Measurements from ENCODE around the gene ROBO2. TPM values are rescaled to one million over a fixed set of nuclear protein-coding genes. Genes with fewer than 3 reads are reported as not detected.

ROBO2 gene
- total RNA-seq, 4 donors from 2014 or later = under 0.01 to 2.9 (median 1.0) TPM

DNA sequence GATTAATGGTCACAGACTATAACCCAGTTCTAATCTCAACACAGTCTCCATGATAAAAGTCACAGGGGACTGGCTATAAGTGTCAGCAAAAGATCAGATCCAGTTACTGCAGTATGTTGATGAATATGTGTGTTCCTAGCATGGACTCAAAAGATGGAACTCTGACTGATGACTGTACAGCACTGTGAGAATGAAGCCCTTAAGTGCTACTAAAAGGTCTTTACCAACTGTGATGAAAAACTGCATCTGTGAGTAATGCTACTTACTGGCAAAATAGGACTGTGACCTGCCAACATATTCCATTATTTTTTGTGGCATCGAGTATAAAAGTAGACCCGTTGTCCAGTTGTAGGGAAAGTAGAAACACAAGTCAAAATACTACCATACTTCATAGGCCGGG, 284.2 kb downstream of the ROBO2 start:
- Histone ChIP-seq H3K36me3 (no peaks in the 10 kb centered on the region), H3K27ac (no peak overlapping the region), H3K4me3 (no peak overlapping the region), H3K4me1 (peaks cover 0 to 3% (median 0%) of the 10 kb centered on the region in 3 donors), H3K9me3 (no peaks in the 10 kb centered on the region), H3K27me3 (no peaks in the 10 kb centered on the region)
- ATAC-seq = no peak
- no peak for TF ChIP-seq POLR2A (IDR thresholded peaks at IDR 0.05)
- TF ChIP-seq, protein P1, sequence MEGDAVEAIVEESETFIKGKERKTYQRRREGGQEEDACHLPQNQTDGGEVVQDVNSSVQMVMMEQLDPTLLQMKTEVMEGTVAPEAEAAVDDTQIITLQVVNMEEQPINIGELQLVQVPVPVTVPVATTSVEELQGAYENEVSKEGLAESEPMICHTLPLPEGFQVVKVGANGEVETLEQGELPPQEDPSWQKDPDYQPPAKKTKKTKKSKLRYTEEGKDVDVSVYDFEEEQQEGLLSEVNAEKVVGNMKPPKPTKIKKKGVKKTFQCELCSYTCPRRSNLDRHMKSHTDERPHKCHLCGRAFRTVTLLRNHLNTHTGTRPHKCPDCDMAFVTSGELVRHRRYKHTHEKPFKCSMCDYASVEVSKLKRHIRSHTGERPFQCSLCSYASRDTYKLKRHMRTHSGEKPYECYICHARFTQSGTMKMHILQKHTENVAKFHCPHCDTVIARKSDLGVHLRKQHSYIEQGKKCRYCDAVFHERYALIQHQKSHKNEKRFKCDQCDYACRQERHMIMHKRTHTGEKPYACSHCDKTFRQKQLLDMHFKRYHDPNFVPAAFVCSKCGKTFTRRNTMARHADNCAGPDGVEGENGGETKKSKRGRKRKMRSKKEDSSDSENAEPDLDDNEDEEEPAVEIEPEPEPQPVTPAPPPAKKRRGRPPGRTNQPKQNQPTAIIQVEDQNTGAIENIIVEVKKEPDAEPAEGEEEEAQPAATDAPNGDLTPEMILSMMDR (IDR thresholded peaks at IDR 0.05) = no peak
- no peak for TF ChIP-seq EP300 (IDR thresholded peaks at IDR 0.05)
- TF ChIP-seq POLR2AphosphoS5 (IDR thresholded peaks at IDR 0.05) = no peak
- WGBS, 2 donors (ENCODE audit: low coverage in 1 of 2) = 94% methylated on average over 3 of the region's 3 CpGs; no CpG with 5 or more reads in 1 of the 2 donors

DNA sequence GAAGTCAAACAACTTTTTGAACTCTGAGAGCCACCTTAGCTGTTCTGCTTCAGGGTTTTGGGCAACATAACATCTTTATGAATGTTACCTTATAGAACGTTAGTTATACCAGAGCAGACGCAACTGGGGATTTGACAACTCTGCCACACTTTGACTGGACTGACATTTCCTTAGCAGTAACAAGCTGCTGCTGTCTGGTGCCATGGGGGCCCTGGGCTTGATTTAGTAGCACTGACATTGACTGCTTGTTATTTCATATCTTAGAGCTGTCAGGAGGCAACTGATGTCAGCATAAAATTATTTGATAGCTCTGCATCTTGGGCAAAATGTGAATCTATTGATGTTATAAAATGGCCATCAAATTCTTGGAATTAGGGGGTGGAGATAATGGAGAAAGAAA, 285.4 kb downstream of the ROBO2 start:
- no peak for ATAC-seq
- WGBS, 2 donors (ENCODE audit: low coverage in 1 of 2) = 88 to 100% methylated on average over 2 of the region's 2 CpGs
- H3K9me3 ChIP-seq = no peaks in the 10 kb centered on the region
- no peaks in the 10 kb centered on the region for H3K27me3 ChIP-seq
- no peak overlapping the region for H3K4me3 ChIP-seq
- H3K36me3 ChIP-seq = no peaks in the 10 kb centered on the region
- peaks cover 0 to 7% (median 0%) of the 10 kb centered on the region in 3 donors for H3K4me1 ChIP-seq
- TF ChIP-seq POLR2A (IDR thresholded peaks at IDR 0.05) (no peak), POLR2AphosphoS5 (IDR thresholded peaks at IDR 0.05) (no peak), EP300 (IDR thresholded peaks at IDR 0.05) (no peak)
- TF ChIP-seq, protein P1 (IDR thresholded peaks at IDR 0.05) = no peak
- no peak overlapping the region for H3K27ac ChIP-seq

DNA sequence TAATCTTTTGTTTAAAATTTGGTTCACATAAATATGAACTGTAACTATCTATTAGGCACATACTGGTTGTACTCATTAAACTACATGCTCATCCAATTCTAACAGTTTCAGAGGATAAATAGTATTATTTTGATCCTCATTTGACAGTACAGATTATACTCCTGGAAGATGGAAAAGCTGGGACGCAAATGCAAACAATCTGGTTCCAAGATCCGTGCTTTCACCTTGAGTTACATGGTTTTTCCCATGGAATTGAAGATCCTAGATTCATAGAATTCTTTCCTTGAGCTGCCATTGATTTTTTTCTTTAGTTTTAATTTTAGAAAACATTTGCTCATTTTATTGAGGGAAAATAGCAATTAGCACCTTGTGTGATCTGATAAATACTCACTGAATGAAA, 285.8 kb downstream of the ROBO2 start:
- no peaks in the 10 kb centered on the region for H3K36me3 ChIP-seq
- no peak for ATAC-seq
- no peaks in the 10 kb centered on the region for H3K9me3 ChIP-seq
- peaks cover 0 to 7% (median 0%) of the 10 kb centered on the region in 3 donors for H3K4me1 ChIP-seq
- no peaks in the 10 kb centered on the region for H3K27me3 ChIP-seq
- TF ChIP-seq, protein P1 (IDR thresholded peaks at IDR 0.05) = no peak
- TF ChIP-seq EP300 (IDR thresholded peaks at IDR 0.05) (no peak), POLR2A (IDR thresholded peaks at IDR 0.05) (no peak), POLR2AphosphoS5 (IDR thresholded peaks at IDR 0.05) (no peak)
- no peak overlapping the region for H3K4me3 ChIP-seq
- no peak overlapping the region for H3K27ac ChIP-seq
- 85 to 92% methylated on average over 2 of the region's 2 CpGs for WGBS, 2 donors (ENCODE audit: low coverage in 1 of 2)

DNA sequence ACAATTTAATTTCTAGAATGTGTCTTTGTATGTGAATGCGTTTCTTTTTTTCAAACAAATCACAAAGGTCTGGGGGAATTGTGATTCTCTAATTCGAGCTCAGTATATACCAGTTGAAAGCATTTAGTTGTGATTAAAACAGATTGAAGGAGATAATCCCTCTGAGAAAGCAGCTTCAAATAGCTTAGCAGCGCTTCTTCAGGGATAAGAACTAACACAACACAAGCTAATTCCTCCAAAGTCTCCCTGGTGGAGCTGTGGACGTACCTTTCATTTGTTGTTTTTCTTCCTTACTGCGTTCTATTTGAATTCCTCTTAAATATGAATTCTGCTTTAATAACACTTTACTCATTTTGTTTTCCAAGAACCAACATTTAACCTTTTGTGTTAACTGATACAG, 286.7 kb downstream of the ROBO2 start:
- H3K27ac ChIP-seq = no peak overlapping the region
- 88 to 91% methylated on average over 5 of the region's 5 CpGs for WGBS, 2 donors (ENCODE audit: low coverage in 1 of 2)
- no peaks in the 10 kb centered on the region for H3K27me3 ChIP-seq
- H3K4me1 ChIP-seq = peaks cover 0 to 7% (median 0%) of the 10 kb centered on the region in 3 donors
- TF ChIP-seq POLR2AphosphoS5 (IDR thresholded peaks at IDR 0.05) (no peak), POLR2A (IDR thresholded peaks at IDR 0.05) (no peak), EP300 (IDR thresholded peaks at IDR 0.05) (no peak)
- TF ChIP-seq, protein P1 (IDR thresholded peaks at IDR 0.05) = no peak
- H3K36me3 ChIP-seq = no peaks in the 10 kb centered on the region
- H3K4me3 ChIP-seq = no peak overlapping the region
- no peak for ATAC-seq
- H3K9me3 ChIP-seq = no peaks in the 10 kb centered on the region

DNA sequence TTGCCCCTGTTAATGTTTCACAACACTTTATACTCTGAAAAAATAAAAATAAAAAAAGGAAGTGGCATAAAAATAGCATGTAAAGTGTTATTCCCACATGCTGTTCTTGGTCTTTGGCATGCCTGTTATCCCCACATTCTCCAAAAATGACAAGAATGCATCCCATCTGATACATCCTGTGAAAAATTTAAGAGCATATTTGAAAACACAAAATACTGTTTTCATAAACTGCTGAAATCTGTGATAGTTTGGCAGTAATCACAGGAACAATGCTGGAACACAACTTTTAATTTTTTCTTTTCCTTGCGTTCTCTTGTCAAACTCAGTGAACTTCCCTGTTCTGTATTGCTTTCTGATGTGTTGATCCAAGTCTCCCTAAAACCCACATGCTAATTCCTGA, 288.8 kb downstream of the ROBO2 start:
- Histone ChIP-seq H3K9me3 (no peaks in the 10 kb centered on the region), H3K4me3 (no peak overlapping the region), H3K27me3 (no peaks in the 10 kb centered on the region), H3K36me3 (no peaks in the 10 kb centered on the region), H3K27ac (no peak overlapping the region), H3K4me1 (peaks cover 0 to 7% (median 0%) of the 10 kb centered on the region in 3 donors)
- TF ChIP-seq EP300 (IDR thresholded peaks at IDR 0.05) (no peak), POLR2A (IDR thresholded peaks at IDR 0.05) (no peak), POLR2AphosphoS5 (IDR thresholded peaks at IDR 0.05) (no peak)
- TF ChIP-seq, protein P1 (IDR thresholded peaks at IDR 0.05) = no peak
- ATAC-seq = peak; percentile 31
- 29 to 50% methylated on average over 1 of the region's 1 CpG for whole genome bisulfite sequencing, 2 donors (ENCODE audit: low coverage in 1 of 2)
